NT2/D1 (cell line): ENCODE measurements around the gene RIPOR2.

Experiments
- DNase-seq: peaks from one replicate; pipeline ENCODE4 v3.0.0-alpha.2; 2011; ENCODE audit warnings: low read depth, low spot score
- H3K27me3 ChIP-seq: 2 replicates; pipeline ENCODE4 v1.6.0; 2011; ENCODE audit warnings: mild to moderate bottlenecking; ENCODE audit not compliant: insufficient read length, insufficient read depth
- H3K36me3 ChIP-seq: 2 replicates; pipeline ENCODE4 v1.6.1; 2011; ENCODE audit warnings: mild to moderate bottlenecking, low read length, mixed read lengths; ENCODE audit not compliant: insufficient read depth, insufficient read length
- H3K4me1 ChIP-seq: 2 replicates; pipeline ENCODE4 v1.5.1; 2011; ENCODE audit not compliant: insufficient read depth, insufficient read length
- H3K4me3 ChIP-seq: 2 replicates; pipeline ENCODE4 v1.5.1; 2011; ENCODE audit warnings: low read depth; ENCODE audit not compliant: insufficient read length
- H3K9ac ChIP-seq: 2 replicates; pipeline ENCODE4 v1.6.0; 2011; ENCODE audit warnings: low read depth; ENCODE audit not compliant: insufficient read length
- H3K9me3 ChIP-seq: 2 replicates; pipeline ENCODE4 v1.5.1; 2011; ENCODE audit warnings: mild to moderate bottlenecking, low read length; ENCODE audit not compliant: insufficient read depth
- SUZ12 ChIP-seq: IDR thresholded peaks from 2 replicates; pipeline ENCODE4 v1.6.1; 2011; ENCODE audit not compliant: insufficient read length, insufficient read depth; ENCODE audit errors: extremely low read depth
- YY1 ChIP-seq: IDR thresholded peaks from 2 replicates; pipeline ENCODE4 v1.6.1; 2011; ENCODE audit not compliant: insufficient read length, insufficient read depth
- ZNF274 ChIP-seq: IDR thresholded peaks from 2 replicates; pipeline ENCODE4 v1.6.1; 2011; ENCODE audit warnings: mild to moderate bottlenecking, low read depth, low read length

The RIPOR2 gene

GRCh38 chr6:24798740-24799540 lies 136.8 kb downstream of the RIPOR2 start, which contains the start of gene ARMH2:
Gene ARMH2 (minus strand): TSS chr6:24798917. CDS start chr6:24798857, 60 bp downstream.
- TF ChIP-seq YY1 (no peak), ZNF274 (no peak), SUZ12 (no peak)
- Histone ChIP-seq H3K9me3 (no peaks in the 10 kb centered on the region; the same call in 1 of the 2 replicates), H3K27me3 (no peaks in the 10 kb centered on the region)

GRCh38 chr6:24797596-24798216 lies 138.1 kb downstream of the RIPOR2 start:
- Histone ChIP-seq H3K9me3 (no peaks in the 10 kb centered on the region; the same call in 1 of the 2 replicates), H3K4me1 (no peaks in the 10 kb centered on the region), H3K27me3 (no peaks in the 10 kb centered on the region), H3K4me3 (no peak overlapping the region), H3K36me3 (no peaks in the 10 kb centered on the region), H3K9ac (no peak overlapping the region)
- TF ChIP-seq SUZ12 (no peak), ZNF274 (no peak), YY1 (no peak)
- no peak for DNase-seq

More at GRCh38 chr6:24798740-24799540, 136.8 kb downstream of the RIPOR2 start, which contains the start of gene ARMH2:
- no peaks in the 10 kb centered on the region for H3K4me1 ChIP-seq
- no peak within 1 kb of the TSS for H3K9ac ChIP-seq
- H3K36me3 ChIP-seq, result no peaks in the 10 kb centered on the region
- no peak for DNase-seq
- no peak within 1 kb of the TSS for H3K4me3 ChIP-seq

GRCh38 chr6:24796616-24797290 lies 139.0 kb downstream of the RIPOR2 start:
- Histone ChIP-seq H3K27me3 (no peaks in the 10 kb centered on the region), H3K36me3 (no peaks in the 10 kb centered on the region), H3K4me1 (no peaks in the 10 kb centered on the region), H3K9ac (no peak overlapping the region), H3K9me3 (no peaks in the 10 kb centered on the region; the same call in 1 of the 2 replicates), H3K4me3 (no peak overlapping the region)
- DNase-seq, result no peak
- no peak for TF ChIP-seq ZNF274
- no peak for TF ChIP-seq SUZ12
- no peak for TF ChIP-seq YY1

GRCh38 chr6:24795106-24795505 lies 140.7 kb downstream of the RIPOR2 start:
- H3K27me3 ChIP-seq, result no peaks in the 10 kb centered on the region
- DNase-seq, result no peak
- no peaks in the 10 kb centered on the region for H3K4me1 ChIP-seq
- TF ChIP-seq SUZ12 (no peak), ZNF274 (no peak), YY1 (no peak)
- H3K9ac ChIP-seq, result no peak overlapping the region
- H3K36me3 ChIP-seq, result no peaks in the 10 kb centered on the region
- no peaks in the 10 kb centered on the region; the same call in 1 of the 2 replicates for H3K9me3 ChIP-seq
- H3K4me3 ChIP-seq, result no peak overlapping the region

- no peaks in the 10 kb centered on the region for H3K27me3 ChIP-seq
- peaks cover 50% of the 10 kb centered on the region for H3K36me3 ChIP-seq
- H3K9ac ChIP-seq, result no peak overlapping the region
- H3K4me1 ChIP-seq, result no peaks in the 10 kb centered on the region
- no peak overlapping the region for H3K4me3 ChIP-seq
- no peak for DNase-seq
- no peaks in the 10 kb centered on the region for H3K9me3 ChIP-seq
- TF ChIP-seq SUZ12, result no peak
- TF ChIP-seq ZNF274, result no peak
- no peak for TF ChIP-seq YY1
Observed at GRCh38 chr6:24788031-24788665, 147.6 kb downstream of the RIPOR2 start.

GRCh38 chr6:24780206-24780605 lies 155.6 kb downstream of the RIPOR2 start:
- no peak overlapping the region for H3K4me3 ChIP-seq
- H3K9ac ChIP-seq, result no peak overlapping the region
- H3K9me3 ChIP-seq, result no peaks in the 10 kb centered on the region
- no peaks in the 10 kb centered on the region for H3K4me1 ChIP-seq
- TF ChIP-seq SUZ12 (no peak), ZNF274 (no peak), YY1 (no peak)
- peaks cover 67% of the 10 kb centered on the region for H3K36me3 ChIP-seq
- no peak for DNase-seq
- H3K27me3 ChIP-seq, result no peaks in the 10 kb centered on the region

GRCh38 chr6:24779416-24780016 lies 156.2 kb downstream of the RIPOR2 start:
- Histone ChIP-seq H3K27me3 (no peaks in the 10 kb centered on the region), H3K36me3 (peaks cover 60% of the 10 kb centered on the region), H3K9me3 (no peaks in the 10 kb centered on the region), H3K4me1 (no peaks in the 10 kb centered on the region), H3K4me3 (no peak overlapping the region), H3K9ac (no peak overlapping the region)
- no peak for DNase-seq
- no peak for TF ChIP-seq ZNF274
- no peak for TF ChIP-seq SUZ12
- no peak for TF ChIP-seq YY1
